Stimulated activated naive CD8-positive, alpha-beta T cell treated with anti-CD3 and anti-CD28 coated beads, Interleukin-15, amount 100 ng/mL, for 72 hours (primary cell): ENCODE data around the gene TMEM138.

Source experiments
- ATAC-seq: fragments of 150-1000 bp; cut with Tn5 transposase; 2 replicates; pipeline ENCODE4 v1.10.0; 2021; ENCODE audit warnings: mild to moderate bottlenecking, moderate library complexity
- DNase-seq, 2 donors: peaks; one replicate each; pipeline ENCODE4 v3.0.0; 2021 to 2022
- H3K27ac Mint-ChIP-seq, 2 donors: one replicate each; pipeline ENCODE4 v1.8.0; 2022; ENCODE audit warnings: mild to moderate bottlenecking in 2 of 2, mixed read lengths in 2 of 2, moderate library complexity in 2 of 2
- H3K27me3 Mint-ChIP-seq: one replicate; pipeline ENCODE4 v1.8.0; 2022; ENCODE audit warnings: mixed read lengths
- H3K4me1 Mint-ChIP-seq: one replicate; pipeline ENCODE4 v1.8.0; 2022; ENCODE audit warnings: mild to moderate bottlenecking, mixed read lengths
- H3K4me3 Mint-ChIP-seq, 2 donors: one replicate each; pipeline ENCODE4 v1.8.0; 2022; ENCODE audit warnings: mild to moderate bottlenecking in 2 of 2, mixed read lengths in 2 of 2, moderate library complexity in 1 of 2
- H3K9me3 Mint-ChIP-seq, 2 donors: one replicate each; pipeline ENCODE4 v1.8.0; 2022; ENCODE audit warnings: mixed read lengths in 2 of 2

TMEM138 gene

GRCh38 chr11:61404641-61405040, 42.5 kb downstream of the TMEM138 start:
- H3K27me3 Mint-ChIP-seq: no peaks in the 10 kb centered on the region
- no peaks in the 10 kb centered on the region for H3K9me3 Mint-ChIP-seq
- H3K4me3 Mint-ChIP-seq: no peak overlapping the region
- H3K4me1 Mint-ChIP-seq: peaks cover 5% of the 10 kb centered on the region
- no peak for DNase-seq
- ATAC-seq: no peak
- H3K27ac Mint-ChIP-seq: no peak overlapping the region

DNA sequence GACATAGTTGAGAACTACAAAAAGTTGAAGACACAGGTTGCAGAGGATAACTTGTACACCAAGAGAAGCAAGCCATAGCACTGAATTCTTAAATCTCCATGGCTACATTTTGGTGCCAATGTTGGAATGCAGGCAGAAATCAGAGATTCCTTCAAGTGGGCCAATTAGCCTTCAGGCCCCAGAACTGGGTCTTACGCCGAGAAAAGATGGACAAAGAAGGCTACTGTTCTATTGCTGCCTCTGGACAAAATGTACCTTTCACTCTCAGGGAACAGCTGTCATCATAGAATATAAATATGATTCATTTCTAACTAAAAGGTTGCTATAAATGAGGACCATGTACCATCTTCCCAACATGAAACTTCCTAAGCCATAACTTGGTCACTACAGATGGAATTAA, 43.9 kb downstream of the TMEM138 start:
- Mint-ChIP-seq H3K9me3 (no peaks in the 10 kb centered on the region), H3K4me3 (no peak overlapping the region), H3K27me3 (no peaks in the 10 kb centered on the region), H3K4me1 (peaks cover 10% of the 10 kb centered on the region), H3K27ac (peak overlapping the region in 1 of 2 donors; percentile 37)
- DNase-seq: no peak
- ATAC-seq: no peak

GRCh38 chr11:61406991-61407728, 45.0 kb downstream of the TMEM138 start:
- ATAC-seq (no peak), DNase-seq (no peak)
- Mint-ChIP-seq H3K4me1 (peaks cover 11% of the 10 kb centered on the region), H3K9me3 (no peaks in the 10 kb centered on the region), H3K27ac (peak overlapping the region in 1 of 2 donors; percentile 82), H3K4me3 (no peak overlapping the region), H3K27me3 (no peaks in the 10 kb centered on the region)

GRCh38 chr11:61411589-61411988, 49.4 kb downstream of the TMEM138 start:
- Mint-ChIP-seq H3K27me3 (no peaks in the 10 kb centered on the region), H3K27ac (no peak overlapping the region), H3K4me3 (no peak overlapping the region), H3K9me3 (no peaks in the 10 kb centered on the region), H3K4me1 (peaks cover 33% of the 10 kb centered on the region)
- ATAC-seq (no peak), DNase-seq (no peak)

DNA sequence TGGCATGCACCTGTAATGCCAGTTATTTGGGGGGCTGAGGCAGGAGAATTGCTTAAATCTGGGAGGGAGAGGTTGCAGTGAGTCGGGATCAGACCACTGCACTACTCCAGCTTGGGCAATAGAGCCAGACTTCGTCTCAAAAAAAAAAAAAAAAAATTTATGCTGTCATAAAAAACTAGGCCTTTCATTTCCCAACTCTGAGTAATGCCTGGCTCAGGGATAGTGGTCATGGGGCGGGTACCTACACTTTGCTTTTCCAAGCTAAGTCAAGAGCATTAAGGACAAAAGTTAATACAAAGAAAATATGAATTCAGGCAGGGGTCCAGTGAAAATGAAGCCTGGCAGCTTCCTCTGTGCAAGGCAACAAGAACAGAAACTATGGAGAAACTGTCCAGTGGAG, 51.3 kb downstream of the TMEM138 start:
- Mint-ChIP-seq H3K4me1 (peaks cover 46% of the 10 kb centered on the region), H3K27me3 (no peaks in the 10 kb centered on the region), H3K4me3 (no peak overlapping the region), H3K27ac (peak overlapping the region; percentile 19 to 72), H3K9me3 (no peaks in the 10 kb centered on the region)
- DNase-seq (no peak), ATAC-seq (no peak)

DNA sequence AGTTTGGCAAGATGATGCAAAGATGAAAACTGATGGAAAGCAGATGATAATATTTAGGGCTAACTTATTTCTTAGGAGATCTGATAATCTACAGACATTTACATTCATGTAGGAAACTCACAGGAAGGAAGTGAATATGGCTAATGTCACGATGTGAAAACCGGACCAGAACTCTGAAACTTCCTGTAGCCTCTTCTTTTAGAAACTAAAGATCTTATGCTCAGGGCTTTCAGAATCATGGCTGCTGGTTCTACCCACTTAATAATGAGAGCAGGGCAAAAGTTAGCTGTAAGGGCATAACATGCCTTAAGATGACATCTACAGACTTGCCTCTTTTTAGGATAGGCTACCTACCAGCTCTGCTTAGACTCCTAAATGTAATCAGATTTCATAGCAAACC, 52.4 kb downstream of the TMEM138 start:
- ATAC-seq (no peak), DNase-seq (no peak)
- H3K9me3 Mint-ChIP-seq: no peaks in the 10 kb centered on the region
- peak overlapping the region; percentile 71 to 88 for H3K27ac Mint-ChIP-seq
- no peak overlapping the region for H3K4me3 Mint-ChIP-seq
- H3K4me1 Mint-ChIP-seq: peaks cover 56% of the 10 kb centered on the region
- H3K27me3 Mint-ChIP-seq: no peaks in the 10 kb centered on the region

DNA sequence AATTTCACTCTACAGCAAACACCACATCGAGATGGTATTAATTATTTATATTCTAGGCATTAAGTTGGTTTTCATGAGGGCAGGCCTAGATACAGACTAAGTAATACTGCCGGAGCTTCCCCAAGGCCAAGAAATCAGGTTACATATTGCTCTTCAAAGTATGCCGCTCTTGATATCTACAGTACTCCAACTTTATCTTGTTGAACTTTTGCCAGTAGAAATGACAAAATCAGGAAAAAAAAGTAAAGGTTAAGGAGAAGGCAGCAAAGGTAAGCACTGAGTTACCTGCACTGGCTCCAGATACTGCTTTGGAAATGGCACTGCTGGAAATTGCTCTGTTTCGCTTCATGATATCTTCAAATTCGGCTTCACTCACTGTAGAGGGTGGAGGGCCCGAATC, 53.2 kb downstream of the TMEM138 start:
- peaks cover 65% of the 10 kb centered on the region for H3K4me1 Mint-ChIP-seq
- no peaks in the 10 kb centered on the region for H3K27me3 Mint-ChIP-seq
- H3K4me3 Mint-ChIP-seq: no peak overlapping the region
- H3K27ac Mint-ChIP-seq: peak overlapping the region; percentile 86 to 88
- DNase-seq (no peak), ATAC-seq (no peak)
- H3K9me3 Mint-ChIP-seq: no peaks in the 10 kb centered on the region

- no peak for ATAC-seq
- H3K4me1 Mint-ChIP-seq: peaks cover 71% of the 10 kb centered on the region
- no peak overlapping the region for H3K4me3 Mint-ChIP-seq
- DNase-seq: no peak
- H3K27me3 Mint-ChIP-seq: no peaks in the 10 kb centered on the region
- H3K9me3 Mint-ChIP-seq: no peaks in the 10 kb centered on the region
- H3K27ac Mint-ChIP-seq: peak overlapping the region; percentile 12 to 57
Observed at GRCh38 chr11:61416941-61417340, 54.8 kb downstream of the TMEM138 start.

DNA sequence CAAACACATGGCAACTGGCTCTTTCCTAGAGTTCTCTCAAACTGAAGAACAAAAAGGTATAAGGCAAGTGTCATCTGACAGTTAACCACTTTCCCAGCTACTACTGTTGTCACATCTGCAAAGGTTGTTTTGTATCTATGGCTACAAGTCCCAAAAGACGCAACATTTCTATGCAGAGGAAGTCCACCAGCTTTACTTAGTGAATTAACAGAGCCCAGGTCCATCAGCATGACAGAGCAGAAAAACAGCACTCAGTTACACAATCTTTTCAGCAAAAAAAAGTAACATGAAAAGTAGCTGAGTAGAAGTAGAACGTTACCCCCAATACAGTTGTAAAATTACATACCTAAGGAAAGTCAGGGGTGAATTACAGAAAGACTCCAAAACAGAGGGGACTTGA, 55.5 kb downstream of the TMEM138 start:
- no peak overlapping the region for H3K4me3 Mint-ChIP-seq
- H3K4me1 Mint-ChIP-seq: peaks cover 76% of the 10 kb centered on the region
- ATAC-seq: no peak
- DNase-seq: no peak
- no peaks in the 10 kb centered on the region for H3K27me3 Mint-ChIP-seq
- H3K27ac Mint-ChIP-seq: peak overlapping the region in 1 of 2 donors; percentile 89
- no peaks in the 10 kb centered on the region for H3K9me3 Mint-ChIP-seq

GRCh38 chr11:61418136-61418535, 56.0 kb downstream of the TMEM138 start:
- no peak for ATAC-seq
- Mint-ChIP-seq H3K9me3 (no peaks in the 10 kb centered on the region), H3K27me3 (no peaks in the 10 kb centered on the region), H3K4me1 (peaks cover 78% of the 10 kb centered on the region), H3K4me3 (no peak overlapping the region), H3K27ac (peak overlapping the region; percentile 57 to 89)
- DNase-seq: no peak
